Measurements from ENCODE around the gene KRT9.

The KRT9 gene

DNA sequence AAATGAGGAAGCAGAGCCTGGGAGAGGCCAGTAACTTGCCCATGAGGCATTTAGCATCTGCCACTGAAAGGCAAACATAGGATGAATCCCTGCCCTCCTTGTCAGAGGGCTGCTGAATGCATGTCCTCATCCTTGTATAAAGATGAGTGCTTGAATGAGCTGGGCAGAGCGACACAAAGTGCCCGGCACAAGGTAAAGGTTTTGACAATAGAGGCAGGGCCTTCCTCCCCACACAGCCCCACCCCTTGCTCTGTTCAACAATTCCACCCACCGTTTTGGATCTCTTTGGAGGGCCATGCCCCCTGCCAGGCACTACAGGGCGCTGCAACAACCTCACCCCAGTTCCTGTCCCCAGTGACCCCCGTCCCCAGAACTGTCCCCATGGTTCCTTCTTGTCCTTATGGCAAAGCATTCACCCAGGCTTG lies 42.4 kb downstream of the KRT9 start:
- no peak for DNase-seq (ENCODE audit: low spot score)

DNA sequence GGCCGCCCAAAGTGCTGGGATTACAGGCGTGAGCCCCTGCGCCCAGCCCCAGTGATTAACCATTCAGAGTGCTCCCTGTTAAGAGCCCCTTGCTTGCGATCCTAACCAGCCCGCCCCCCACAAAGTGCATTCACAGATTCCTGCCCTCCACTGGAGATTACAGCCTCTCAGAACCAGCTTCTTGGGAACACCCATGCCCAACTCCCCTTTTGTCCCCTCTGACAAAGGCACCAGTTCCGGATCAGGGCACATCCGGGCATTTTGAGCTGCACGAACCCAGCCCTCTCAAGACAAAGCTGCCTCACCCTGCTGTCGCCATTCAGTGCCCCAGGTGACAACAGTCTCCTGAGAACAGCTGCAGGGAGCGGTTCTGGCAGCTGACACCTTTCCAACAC lies 42.9 kb downstream of the KRT9 start:
- DNase-seq (ENCODE audit: low spot score), result no peak

DNA sequence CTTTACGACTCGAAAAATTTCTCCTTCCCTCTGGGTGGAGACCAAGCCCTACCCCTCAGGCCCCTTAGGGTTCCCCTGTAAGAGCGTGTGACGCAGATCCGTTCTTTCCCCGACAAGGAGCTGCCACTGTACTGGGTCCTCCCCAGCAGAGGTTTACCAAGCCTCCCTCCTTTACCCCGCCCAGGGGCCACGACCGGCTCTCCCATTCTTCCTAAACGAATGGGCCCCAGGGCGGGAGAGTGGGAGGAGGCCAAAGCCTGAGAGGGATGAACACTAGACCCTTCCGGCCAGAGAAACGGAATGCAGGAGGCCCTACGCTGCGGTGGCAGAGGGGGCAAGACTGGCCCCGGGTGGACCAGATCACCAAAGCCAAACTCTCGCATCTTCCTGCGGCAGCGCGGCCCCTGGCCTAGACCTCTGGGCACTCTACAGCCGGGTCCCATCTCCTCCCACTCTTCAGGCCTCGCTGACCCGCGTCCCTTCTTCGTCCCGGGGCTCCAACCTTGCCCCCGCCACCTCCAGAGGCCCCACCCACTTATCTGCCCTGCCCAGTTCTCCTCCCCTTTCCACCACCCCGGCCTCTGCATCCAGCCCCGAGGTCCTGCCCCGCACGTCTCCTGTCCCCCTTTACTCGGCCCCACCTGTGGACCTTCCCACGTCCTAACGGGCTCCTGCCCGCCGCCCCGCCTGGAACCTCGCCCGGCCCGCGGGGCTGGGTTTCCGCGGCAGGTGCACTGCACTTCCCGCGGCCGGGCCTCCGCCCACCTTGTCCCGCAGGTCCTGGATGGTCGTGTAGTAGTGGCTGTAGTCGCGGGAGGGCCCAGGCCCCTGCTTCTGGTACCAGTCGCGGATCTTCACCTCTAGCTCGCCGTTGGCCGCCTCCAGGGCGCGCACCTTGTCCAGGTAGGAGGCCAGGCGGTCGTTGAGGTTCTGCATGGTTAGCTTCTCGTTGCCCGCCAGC lies 44.5 kb downstream of the KRT9 start:
- DNase-seq (ENCODE audit: low spot score), result no peak

DNA sequence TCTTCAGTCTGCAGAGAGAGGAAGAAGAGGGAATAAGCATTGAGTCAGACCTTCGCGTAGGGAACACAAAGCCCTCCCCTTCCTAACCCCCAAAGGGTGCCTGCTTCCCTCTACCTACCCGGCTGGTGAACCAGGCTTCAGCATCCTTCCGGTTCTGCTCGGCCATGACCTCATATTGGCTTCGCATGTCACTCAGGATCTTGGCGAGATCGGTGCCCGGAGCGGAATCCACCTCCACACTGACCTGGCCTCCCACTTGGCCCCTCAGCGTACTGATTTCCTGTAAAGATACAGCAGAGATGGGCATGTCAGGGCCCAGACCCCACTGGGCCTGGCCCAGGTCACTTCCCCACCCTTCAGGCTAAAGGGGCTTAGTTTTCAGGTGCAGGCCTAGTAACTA lies 47.6 kb downstream of the KRT9 start:
- DNase-seq (ENCODE audit: low spot score), result no peak

DNA sequence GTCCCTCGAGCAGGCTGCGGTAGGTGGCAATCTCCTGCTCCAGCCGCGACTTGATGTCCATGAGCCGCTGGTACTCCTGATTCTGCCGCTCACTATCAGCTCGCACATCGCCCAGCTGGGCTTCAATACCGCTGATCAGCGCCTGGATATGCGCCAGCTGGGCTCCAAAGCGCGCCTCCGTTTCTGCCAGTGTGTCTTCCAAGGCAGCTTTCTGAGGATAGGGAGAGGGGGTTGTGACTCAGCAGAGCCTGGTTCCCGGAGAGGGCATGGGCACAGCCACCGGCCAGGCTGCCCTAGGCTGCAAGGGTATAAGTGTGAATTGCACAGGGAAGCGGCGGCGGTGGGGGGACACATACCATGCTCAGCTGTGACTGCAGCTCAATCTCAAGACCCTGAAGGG lies 48.1 kb downstream of the KRT9 start:
- no peak for DNase-seq (ENCODE audit: low spot score)

DNA sequence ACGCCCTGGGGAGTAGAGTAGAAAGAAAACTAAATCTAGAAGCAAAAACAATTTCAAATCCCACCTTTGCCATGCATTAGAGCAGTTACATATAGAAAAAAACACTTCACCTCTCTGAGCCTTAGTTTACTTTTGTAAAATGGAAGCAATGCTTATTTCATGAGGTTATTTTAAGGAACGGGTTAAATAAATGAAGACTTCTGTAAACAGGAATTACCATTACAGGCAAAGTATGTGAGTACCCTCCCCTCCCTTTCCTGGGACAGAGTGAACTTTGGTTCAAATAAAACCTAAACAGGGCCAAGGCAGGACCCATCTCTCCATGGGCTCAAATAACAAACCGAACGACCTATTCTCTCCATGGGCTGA lies 48.6 kb downstream of the KRT9 start:
- DNase-seq (ENCODE audit: low spot score), result no peak

DNA sequence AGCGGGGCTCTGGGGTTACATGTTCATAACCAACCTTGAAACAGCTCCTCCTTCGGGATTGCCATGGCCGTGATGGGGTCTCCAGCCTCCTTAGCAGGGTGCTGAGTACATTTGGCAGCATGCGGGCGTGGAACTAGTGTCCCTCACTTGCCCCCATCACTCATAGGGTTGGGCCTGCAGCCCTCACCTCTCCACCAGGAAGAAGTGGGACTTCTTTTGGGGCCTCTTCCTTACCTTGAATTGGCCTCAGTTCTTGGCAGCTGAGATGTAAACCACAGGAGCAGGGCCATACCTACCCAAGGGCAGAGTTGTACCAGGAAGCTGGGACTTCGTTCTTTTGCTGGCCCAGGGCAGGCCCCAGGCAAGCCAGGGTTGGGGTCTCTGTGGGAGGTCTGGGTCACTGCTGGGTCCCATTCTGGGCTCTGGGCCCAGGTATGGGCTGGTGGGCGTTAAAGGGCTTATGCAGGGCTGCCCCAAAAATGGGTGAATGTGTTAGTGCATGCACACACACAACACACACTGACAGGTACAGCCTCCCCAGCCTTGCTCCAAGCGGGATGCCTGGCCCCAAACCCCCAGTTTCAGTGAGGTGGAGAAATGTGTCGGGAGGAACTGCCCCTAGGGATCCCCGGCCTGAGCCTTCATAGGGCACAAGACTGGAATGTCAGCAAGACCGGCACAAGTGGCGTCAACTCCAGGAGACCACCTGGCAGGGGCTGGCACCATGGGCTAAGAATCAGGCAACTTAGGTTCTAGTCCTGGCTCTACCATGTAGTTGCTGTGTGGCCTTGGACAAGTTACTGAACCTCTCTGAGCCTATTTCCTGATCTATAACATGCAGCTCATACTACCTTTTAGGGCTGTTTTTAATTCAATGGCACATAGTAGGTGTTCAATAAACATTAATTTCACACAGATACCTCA lies 49.3 kb downstream of the KRT9 start:
- no peak for DNase-seq (ENCODE audit: low spot score)

DNA sequence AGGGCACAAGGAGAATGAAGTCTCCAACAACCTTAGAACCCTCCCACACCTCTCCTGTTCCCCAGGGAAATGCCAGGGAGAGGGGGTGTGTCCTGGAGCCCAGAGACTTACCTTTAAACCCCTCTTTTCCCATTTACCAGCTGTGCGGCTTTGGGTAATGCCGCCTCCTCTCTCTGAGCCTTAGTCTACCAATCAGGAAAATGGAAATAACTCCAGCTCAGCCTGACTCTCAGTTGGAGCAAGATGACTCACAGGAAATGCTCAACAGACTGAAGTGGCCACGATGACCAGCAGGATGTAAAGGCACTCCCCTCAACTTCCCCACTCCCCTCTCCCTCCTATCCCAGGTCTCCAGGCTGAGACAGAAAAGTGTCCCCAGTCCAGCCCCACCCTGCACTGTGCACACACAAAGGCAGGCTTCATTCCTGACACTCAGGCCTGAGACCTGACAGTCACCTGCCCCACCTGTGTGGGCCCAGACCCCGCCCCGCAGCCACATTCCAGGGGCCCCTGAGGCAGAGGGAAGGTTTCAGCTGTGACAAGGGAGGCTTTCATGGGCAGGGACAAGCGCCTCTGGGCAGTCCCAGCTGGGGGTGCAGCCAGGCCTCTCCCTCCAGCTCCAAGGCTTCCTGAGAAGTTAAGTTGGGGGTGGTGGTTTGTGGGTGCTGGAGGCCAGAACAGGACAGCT lies 50.1 kb downstream of the KRT9 start:
- DNase-seq (ENCODE audit: low spot score), result no peak

DNA sequence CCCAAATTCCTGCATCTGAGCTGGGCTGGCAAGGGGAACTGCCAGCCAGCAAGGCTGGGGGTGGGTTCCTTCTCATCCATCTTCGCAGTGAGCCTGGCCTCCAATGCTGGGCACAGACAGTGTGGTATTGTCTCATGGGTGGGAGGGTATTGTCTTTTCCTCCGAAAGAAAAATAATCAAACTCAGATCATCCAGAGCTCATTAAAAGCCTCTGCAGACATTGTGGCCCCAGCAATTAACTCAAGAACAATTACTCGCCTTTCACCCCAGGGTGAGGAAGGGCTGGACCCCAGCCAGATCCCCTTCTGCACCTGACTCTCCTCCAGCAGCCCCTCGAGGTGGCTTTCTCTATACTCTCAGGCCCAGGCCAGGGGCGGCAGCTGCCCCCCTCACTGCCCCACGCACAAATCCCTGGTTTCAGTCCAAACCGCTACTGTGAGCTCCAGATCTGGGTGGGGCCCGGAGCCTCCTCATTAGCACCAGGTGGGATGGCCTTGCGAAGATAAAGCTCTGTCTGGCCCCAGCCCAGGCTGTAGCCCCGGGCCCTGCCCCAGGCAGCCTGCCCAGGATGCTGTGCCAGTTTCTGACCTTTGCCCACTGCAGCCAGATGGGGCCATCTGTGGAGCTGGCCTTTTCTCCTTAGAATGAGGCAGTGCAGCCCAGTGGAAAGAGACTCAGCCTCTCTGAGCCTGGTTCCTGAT lies 50.9 kb downstream of the KRT9 start:
- no peak for DNase-seq (ENCODE audit: low spot score)

DNA sequence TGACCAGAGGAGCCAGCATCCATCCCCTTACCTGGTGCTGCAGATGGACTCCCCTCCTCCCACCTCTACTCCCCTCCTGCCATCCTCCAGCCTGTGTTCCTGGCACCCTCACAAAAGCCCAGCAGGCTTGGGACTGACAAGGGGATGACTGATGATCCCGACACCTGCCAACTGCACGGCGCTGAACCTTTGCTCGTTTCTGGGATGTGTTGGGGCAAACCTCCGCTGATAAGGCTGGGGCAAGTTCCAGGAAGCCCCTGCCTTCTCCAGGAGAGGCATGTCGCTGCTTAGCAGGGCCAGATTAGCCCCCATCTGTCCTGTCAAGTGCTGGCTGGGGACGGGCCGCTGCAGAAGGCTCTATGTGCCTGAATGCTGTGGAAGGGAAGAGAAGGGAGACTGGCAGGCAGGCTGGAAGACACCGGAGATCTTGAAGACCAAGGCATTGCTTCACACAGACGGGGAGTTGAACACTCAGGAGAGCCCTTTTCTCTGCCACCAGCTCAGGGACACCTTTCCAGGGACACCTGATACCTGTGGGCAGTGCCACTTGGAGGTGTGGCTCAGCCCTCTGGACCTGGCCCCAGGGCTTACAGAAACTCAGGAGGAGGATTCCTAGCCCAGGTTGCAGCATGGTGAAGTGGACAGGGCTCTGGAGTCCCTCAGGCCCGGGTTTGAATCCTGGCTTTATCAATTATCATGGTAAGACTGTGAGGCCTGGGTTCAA lies 52.2 kb downstream of the KRT9 start:
- no peak for DNase-seq (ENCODE audit: low spot score)

DNA sequence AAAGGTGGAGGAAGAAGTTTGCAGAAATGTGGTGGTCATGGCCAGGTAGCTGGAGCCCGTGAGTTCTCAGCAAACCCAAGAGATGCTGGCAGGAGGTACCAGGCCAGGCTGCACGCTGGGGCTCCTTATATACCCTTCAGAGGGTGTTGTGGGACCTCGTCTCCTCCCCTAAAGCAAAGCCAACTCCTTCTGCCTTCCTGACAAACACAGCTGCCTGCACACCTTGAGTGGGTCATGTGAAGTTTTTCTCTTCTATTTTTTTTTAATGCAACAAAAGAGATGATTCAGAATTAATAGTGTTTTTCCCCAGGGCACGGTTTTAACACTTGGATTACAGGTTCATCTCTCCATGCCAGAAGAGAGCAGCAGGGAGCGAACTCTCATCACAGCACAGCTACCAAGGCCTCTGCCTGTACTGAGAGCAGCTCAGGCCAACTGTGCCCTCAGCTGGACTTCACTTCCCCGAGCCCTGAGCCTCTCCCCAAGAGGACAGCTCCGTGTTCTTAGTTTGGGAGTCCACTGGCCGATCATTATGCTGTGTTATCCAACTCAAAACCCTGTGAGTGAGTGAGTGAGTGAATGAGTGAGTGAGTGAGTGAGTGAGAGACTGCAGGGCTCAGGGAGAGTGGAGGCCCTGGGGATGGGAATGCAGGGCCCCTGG lies 52.9 kb downstream of the KRT9 start, which contains the start of gene KRT15:
Gene KRT15, minus strand, starts transcription at position 102 of the 661 bp plus-strand sequence. Its CDS starts 63 bp downstream, at position 39.
- DNase-seq (ENCODE audit: low spot score), result no peak

DNA sequence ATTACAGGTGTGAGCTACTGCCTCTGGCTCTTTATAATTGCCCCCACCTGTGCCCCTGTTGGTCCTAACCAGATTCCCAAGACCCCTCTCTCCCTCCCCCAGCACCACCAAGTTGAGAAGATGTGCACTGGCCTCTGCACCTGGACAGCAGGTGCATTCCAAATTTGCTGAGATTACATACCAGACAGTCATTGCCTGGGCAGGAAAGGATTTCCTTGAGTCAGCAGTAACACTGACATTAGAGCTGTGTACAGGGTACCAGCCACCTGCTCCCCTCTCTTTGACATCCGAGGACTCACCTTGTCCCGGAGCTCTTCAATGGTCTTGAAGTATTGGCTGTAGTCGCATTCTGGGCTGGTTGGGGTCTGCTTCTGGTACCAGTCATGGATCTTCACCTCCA lies 53.8 kb downstream of the KRT9 start:
- no peak for DNase-seq (ENCODE audit: low spot score)

DNA sequence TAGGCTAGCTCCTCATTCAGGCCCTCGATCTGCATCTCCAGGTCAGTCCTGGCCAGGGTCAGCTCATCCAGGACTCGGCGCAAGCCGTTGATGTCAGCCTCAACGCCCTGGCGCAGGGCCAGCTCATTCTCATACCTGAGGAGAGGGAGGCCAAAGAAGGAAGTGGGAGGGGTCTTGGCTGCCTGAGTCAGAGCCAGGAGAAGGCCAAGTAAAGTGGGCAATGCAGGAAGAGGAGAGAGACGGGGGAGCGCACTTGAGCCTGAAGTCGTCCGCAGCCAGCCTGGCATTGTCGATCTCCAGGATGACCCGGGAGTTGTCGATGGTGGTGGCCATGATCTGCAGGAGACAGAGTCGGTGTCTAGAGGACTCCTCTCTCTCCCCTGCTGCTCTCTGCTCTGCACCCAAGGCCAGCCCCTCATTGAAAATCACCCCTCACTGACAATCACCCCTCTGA lies 55.0 kb downstream of the KRT9 start:
- no peak for DNase-seq (ENCODE audit: low spot score)

DNA sequence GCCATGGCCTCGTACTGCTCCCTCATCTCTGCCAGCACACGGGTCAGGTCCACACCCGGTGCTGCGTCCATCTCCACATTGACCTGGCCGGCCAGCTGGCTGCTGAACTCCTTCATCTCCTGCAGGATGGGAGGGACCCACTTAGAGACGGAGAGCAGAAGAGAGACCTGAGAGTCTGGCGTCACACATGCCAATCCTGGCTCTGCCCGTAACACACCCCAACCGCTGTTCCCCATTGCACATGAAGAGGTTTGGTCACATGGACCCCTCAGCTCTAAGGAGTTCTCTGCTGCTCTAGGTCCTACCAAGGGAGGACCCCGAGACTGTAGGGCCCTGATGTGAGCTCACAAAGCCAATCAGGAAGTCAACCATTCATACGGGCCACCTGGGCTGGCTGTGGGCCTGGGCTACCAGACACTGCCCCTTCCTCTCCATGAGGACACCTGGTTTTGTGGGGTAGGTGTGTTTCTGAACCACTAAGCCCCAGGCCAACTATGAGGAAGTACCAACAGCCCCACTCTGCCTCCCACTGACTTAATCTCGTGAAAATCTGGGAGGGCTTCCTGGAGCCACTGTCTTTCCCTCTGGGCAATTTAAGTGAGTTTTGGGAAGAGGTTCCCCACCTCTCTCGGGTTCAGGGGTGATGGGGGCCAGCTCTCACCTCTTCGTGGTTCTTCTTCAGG lies 55.6 kb downstream of the KRT9 start:
- DNase-seq (ENCODE audit: low spot score), result no peak

All from Ammon's horn (tissue), 1 donor.